HG02840 (cell line): ENCODE measurements around the gene TRMT1.

ENCODE experiments used
- ATAC-seq: cut with Tn5 transposase; IDR thresholded peaks from one replicate; pipeline ENCODE4 v1.9.1; 2021; ENCODE audit warnings: mild to moderate bottlenecking, moderate library complexity, moderate number of reproducible peaks; ENCODE audit not compliant: unreplicated experiment, low FRiP score

The TRMT1 gene

DNA sequence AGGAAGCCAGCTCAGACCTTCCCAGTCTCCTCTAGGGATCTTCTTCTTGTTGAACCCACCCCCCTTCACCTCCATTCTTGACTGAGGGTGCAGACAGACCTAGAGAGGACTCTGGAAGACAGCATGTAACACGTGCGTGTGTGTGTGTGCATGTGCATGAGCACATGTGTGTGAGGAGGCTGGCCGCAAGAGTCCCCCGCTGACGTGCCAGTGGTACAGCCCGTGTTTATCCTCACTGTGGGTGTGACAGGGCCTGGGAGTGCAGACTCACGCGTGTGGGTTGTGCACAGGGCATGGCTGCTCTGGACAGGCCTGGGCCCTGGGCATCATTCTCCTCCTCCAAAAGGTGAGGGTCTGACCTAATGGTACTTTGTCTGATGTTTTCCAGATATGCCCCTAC lies 40.2 kb downstream of the TRMT1 start:
- no peak for ATAC-seq

- no peak for ATAC-seq
Observed at GRCh38 chr19:13074378-13074777, 42.2 kb downstream of the TRMT1 start.

- no peak for ATAC-seq
Observed at GRCh38 chr19:13073263-13073662, 43.3 kb downstream of the TRMT1 start.

DNA sequence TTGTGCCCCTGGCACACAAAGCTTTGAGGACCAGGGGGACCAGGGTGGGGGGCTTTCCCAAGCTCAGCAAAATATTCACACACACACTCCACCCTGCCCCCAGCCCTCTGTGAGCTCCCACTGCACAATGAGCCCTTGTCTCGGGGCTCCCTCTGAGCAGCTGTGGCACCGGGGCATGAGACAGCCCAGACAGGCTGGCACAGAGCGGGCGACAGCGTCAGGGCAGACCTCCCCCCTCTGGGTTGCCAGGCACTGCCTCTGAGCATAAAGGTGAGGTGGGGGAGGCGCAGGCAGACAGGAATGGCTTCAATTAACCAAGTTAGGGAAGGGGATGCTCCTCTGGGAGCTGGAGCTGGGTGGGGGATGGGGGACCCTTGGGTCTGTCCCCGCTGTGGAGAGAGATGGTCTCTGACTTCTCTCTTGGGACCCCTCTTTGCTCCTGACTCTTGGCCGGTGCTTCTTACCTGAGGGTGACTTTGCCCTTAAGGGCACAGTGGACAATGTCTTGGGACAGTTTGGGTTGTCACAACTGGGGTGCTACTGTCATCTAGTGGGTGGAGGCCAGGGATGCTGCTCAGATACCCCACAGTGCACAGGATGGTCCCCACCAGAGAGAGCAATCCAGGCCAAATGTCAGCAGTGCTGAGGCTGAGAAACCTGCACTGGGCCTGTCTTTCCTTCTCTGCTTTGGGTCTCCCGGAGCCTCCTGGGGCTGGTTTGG lies 44.2 kb downstream of the TRMT1 start:
- ATAC-seq: no peak

DNA sequence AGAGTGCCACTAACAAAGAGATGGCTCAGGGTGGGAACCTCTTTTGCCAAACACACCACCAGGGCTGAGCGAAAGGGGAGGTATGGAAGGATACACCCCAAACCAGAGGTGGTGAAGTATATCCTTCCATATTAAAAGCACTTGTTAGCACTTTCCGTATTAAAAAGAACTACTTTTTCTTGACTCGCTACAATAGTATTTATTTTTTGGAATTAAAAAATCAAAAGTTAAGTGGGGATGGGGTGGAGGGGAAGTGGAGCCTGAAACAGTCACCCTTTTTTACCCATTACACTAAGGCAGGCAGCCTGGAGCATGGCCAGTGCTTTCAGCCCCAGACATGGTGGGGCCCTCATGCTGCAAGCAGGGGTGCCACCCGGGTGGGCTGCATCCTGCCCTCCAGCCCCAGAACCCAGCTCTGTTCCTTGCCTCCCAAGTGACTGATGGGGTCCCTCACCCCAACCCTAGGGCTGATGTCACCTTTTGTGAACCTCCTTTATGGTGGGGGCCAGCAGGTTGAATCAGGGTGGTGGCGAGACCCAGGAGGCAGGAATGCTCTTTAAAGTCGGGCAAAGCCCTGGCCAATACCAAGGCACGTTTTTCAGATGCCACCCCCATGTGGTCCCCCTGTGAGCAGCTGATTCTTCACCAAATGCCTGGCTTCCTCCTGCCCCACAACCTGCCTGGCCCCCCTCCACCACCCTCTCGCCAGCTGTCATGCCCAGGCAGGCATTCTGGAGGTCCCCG lies 44.9 kb downstream of the TRMT1 start:
- ATAC-seq: no peak

DNA sequence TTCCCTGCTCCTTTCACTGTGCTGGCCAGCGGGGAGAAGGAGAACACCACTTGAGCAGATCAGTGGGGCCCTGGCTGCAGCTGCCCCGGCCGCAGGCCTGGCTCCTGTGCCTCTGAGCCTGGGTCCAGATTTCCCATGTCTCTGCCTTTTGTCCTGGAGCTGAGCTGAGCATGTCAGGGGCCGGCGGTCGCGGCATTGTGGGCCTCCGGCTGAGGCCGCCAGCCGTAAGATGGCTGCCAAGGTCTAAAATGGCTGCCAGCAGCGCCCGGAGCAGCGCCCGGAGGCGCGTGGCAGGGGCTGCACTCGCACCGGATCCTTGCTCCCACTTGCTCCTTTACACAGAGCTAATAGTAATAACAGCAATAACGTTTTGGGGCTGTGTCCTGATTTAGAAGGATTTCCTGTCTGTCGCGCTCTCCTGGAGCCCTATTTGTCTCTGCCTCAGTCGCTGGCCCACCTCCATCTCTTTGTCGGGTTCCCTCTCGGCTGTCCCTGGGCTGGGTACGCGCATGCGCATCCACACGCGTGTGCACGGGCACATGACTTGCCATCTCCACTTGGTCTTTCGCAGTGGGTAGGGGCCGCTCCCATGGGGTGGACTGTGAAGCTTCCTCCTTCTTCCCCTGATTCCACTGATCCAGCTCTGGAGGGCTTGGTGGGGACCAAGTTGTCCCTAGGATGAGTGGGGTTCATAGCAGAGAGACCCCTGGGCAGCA lies 46.0 kb downstream of the TRMT1 start:
- ATAC-seq: no peak

DNA sequence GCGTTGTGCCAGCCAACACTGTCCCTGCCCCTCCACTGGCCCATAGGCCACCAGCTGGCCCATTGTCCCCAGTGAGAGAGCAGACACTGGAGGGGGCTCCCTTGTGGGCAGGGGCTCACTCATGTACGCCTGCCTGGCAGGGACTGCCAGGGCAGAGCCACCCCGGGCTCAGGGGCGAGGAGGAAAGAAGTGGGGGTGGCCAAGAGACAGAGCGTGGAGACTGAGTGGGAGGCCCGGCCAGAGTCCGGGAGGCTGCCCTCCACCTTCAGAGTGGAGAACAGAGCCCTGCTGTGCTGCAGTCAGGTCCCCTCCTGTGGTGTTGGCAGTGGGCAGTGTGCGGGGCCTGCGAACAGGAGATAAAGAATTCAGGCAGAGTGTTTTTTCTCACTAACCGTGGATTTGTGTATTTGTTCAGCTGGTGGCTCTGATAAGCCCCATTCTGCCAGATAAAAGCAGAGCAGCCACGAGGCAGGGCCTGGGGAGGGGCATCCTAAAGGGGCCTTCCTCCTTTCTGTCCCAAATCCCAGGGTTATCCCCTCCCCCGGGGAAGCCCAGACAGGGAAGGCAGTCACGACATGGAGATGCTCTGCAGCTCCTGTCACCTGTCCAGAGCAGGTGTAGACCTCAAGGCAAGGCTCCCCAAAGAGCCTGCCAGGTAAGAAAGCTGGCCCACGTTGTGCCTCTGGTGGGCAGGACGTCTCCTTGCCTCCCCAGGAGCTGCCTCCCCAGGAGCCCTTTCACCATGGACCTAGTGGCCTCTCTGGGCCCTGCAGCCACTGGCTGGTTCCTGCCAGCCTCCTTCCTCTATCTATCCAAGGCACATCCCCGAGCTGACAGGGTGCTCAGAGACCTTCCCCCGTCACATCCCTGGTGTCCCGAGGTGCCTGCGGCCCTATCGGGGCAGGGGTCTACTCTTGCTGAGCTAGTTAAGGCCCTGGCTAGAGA lies 46.9 kb downstream of the TRMT1 start:
- no peak for ATAC-seq

DNA sequence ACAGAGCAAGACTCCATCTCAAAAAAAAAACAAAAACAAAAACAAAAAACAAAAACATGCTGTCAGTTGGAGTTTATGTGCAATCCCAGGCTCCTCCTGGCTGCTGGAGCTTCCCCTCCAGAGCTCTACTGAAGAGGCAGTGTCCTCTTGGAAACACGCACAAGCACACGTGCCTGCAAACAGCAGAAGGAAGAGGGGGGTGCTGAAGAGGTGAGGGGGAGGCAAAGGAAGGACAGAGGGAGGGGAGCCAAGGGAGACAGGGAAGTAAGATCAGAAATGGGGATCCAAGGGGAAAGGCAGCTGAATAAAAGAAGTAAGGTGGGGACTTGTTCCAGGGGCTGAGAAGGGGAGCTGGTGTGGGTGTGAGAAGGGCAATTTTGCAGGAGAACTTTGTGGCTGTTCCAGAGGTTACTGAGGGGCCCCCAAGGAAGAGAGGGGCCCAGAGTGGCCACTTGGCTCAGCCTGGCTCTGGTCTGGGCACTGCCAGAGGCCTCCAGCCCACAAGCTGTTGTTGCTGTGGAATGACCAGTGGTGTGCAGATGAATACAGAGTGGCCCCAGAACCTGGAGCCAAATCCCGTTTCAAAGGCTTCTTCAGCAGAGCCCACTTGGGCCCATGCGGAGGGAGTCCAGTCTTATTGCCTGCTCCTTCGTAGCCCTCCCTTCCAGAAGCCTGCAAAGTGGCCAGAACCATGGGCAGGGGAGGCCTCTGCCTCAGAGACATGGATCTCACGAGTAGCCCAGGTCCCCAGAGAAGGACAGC lies 48.3 kb downstream of the TRMT1 start:
- no peak for ATAC-seq

GRCh38 chr19:13066933-13067807 lies 49.4 kb downstream of the TRMT1 start:
- ATAC-seq: no peak

DNA sequence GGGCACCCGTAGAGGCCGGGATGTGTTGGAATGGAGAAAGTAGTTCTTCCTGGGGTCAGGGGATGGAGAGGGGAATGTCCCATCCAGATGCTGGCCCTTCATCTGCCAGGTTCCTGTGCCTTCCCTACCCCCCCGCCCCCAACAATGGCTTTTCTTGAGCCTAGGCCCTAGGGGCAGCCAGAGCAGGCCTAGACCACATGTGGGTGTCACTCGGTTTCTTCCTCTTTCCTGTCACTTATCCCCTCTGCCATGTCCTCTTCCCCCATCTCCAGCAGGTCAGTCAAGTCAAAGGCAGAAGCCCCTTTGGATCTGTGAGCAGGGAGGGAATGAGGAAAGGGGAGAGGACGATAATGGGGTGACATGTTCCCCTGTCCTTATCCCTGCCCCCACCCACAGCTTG lies 50.3 kb downstream of the TRMT1 start:
- ATAC-seq: no peak

GRCh38 chr19:13064092-13064489 lies 52.4 kb downstream of the TRMT1 start:
- ATAC-seq: no peak

DNA sequence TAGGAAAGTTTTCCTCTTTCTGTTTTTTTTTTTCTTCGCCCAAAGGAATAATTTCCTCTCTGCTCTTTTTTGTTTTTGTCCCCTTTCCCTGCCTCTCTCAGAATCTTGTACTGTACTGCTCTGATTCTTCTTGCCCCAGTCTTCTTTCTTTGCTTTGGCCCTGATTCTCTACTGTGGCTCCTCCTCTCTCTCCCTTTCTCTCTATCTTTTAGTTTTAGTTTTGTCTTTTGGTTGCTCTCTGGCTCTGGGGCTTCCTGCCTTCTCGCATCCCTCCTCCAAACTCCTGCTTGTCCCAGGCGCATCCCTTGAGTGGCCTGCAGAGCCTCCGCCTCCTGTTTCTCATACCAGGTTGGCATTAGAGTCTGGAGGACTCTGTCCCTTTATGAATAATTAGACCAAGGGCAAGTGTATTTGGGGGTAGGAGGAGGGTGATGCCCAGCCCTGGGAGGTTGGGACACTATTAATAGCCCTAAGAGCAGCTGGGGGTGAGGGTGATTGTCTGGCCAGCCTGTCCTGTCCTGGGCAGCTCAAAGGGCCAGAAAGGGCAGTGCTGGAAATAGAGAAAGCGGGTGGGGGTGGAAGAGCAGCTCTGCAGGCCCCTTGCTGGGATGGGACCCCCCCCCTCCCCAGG lies 53.0 kb downstream of the TRMT1 start:
- ATAC-seq: no peak

GRCh38 chr19:13062317-13062716 lies 54.2 kb downstream of the TRMT1 start:
- no peak for ATAC-seq

DNA sequence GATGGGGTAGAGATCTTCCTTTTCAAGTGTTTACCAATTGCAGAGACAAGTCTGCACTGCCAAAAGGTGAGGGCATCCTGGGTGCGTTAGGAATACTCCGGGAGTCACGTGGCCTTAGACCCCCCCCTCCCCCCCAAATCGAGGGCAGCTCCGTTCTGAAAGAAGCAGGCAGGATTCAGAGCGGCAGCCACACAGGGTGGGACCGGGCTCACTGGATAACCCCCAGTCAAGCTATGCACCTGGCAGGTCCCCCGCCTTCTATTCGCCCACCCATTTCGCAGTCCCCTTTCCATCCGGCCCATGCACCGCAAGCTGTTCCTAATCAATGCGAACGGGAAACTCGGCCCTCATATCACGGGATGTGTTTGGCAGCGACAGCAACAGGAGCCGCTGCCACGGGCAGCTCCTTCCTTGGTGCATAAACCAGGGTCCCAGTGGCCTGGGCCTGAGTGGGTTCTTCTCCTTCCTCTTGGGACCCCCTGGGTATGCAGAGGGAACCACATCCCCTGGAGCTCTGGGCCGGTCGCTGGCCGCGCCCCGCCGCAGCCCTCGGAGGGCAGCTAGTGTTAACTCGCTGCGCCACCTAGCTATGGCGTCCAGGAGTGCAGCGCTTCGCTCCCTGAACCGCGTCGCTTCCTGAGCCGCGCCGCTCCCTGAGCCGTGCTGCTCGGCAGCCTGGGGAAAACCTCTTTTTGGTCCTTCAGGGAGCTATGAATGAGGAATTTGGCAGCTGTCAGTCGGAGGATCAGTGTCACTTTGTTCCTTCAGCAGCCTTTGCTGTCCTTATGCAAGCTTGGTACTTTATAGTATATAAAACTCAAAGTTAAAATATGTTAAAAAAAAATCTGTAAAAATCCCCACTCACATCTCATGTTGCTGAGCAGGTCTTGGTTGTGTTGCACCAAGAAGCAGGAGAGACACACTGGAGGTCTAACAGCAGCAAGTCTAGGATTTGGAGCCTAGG lies 55.3 kb downstream of the TRMT1 start:
- ATAC-seq: no peak

DNA sequence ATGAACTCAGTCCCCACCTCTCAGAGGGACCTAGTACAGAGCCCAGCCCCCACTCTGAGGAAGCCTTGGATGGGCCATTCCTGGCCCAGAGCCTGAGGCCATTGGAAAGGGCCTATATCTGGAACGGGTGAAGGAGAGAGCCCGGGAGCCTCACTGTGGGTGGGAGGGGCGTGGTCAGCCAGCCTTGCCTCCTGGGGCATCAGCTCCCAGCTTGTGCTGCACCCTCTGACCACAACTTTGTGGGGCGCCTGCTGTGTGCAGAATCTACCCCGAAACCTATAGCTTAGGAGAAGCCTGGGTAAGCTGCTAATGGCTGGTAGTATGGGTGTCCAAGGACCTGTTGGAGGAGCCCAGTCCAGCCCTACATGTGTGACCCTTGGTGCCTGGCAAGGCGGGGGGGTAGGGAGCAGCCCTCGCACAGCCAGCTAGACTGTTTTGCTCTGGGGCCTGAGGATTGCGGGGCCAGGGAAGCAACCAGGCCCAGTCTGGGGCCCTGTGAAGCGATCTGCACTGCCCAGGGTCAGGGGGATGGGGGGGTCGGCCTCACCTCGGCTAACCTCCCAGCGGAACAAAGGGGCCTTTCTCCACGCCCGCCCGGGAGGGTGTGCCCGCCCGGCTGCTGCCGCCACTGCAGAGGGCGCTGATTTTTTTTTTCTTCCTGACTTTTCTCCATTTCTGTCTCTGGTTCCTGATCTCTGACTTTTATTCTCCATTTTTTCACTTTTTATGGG lies 56.1 kb downstream of the TRMT1 start:
- ATAC-seq: no peak

DNA sequence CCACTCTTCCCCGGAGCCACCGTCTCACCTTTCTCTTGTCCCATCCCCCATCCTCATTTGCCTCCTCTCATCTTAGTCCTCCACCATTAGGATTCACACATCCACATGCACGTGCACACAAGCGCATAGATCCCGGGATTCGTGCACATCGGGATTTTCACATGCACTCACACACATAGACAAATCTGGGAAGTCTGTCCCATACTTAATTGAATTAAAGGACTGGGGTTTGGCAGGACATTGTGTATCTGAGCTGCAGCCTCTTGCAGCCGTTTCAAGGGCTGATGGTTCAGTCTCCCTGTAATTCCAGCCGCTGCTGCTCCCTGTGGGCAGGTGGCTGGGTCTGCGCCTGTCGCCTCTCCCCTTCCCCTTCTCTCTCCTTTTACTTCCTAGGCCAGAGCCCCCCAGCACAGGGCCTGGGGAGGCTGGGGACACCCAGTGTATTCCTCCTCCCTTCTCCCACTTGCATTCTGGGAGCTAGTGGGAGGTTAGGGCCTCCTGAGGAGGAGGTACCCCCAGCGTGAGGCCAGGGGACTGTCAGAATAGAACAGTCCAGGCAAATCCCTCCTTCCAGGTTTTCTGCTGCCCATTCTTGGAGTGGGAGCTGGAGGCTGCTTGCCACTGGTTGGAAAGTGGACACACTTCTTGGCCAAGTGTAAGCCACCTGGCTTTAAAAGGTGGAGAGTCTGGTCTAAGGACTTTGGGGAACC lies 57.4 kb downstream of the TRMT1 start:
- no peak for ATAC-seq
